COLO668 (cell line): ENCODE data around the gene TRIP13.

Source experiments
- DNase-seq: peaks from one replicate; lab custom pipeline; 2025; ENCODE audit not compliant: unreplicated experiment; lab: John Stamatoyannopoulos, UW

TRIP13 gene

GRCh38 chr5:854966-855743, 37.5 kb upstream of the TRIP13 start:
- no peak for DNase-seq

GRCh38 chr5:855771-856530, 36.7 kb upstream of the TRIP13 start:
- no peak for DNase-seq

- DNase-seq = no peak
These were observed 35.9 kb upstream of the TRIP13 start for GRCh38 chr5:856531-857425.

- no peak for DNase-seq
These were observed 34.0 kb upstream of the TRIP13 start for GRCh38 chr5:858726-859125.

GRCh38 chr5:859391-859790, 33.3 kb upstream of the TRIP13 start:
- DNase-seq = no peak

GRCh38 chr5:859798-860296, 32.8 kb upstream of the TRIP13 start:
- no peak for DNase-seq

- DNase-seq = no peak
These were observed 32.1 kb upstream of the TRIP13 start for GRCh38 chr5:860506-861150.

- DNase-seq = no peak
These were observed 31.0 kb upstream of the TRIP13 start for GRCh38 chr5:861442-862366.

- peak; percentile 65 for DNase-seq
These were observed 30.1 kb upstream of the TRIP13 start for GRCh38 chr5:862367-863243.

GRCh38 chr5:863244-863805, 29.4 kb upstream of the TRIP13 start:
- DNase-seq = no peak

GRCh38 chr5:864492-865167, 28.1 kb upstream of the TRIP13 start:
- no peak for DNase-seq

GRCh38 chr5:865168-865521, 27.5 kb upstream of the TRIP13 start:
- DNase-seq = no peak

GRCh38 chr5:865771-866170, 26.9 kb upstream of the TRIP13 start:
- DNase-seq = no peak

GRCh38 chr5:867300-867870, 25.3 kb upstream of the TRIP13 start:
- DNase-seq = no peak

- no peak for DNase-seq
These were observed 24.1 kb upstream of the TRIP13 start for GRCh38 chr5:868428-869135.

GRCh38 chr5:870956-871355, 21.7 kb upstream of the TRIP13 start:
- no peak for DNase-seq
